ENCODE measurements around the gene RRP12.

The RRP12 gene

GRCh38 chr10:97307441-97307840, 93.7 kb downstream of the RRP12 start:
- H3K27me3 ChIP-seq (ENCODE audit: insufficient read depth, low read depth) = no peaks in the 10 kb centered on the region
- H3K4me3 ChIP-seq (IDR thresholded peaks at IDR 0.05; ENCODE audit: insufficient read depth, low read depth, low read length) = no peak overlapping the region
- no peak overlapping the region for H2AFZ ChIP-seq (ENCODE audit: low read depth)
- no peak for TF ChIP-seq CTCF (conservative IDR thresholded peaks at IDR 0.05; ENCODE audit: low read depth, low read length)
- no peak overlapping the region for H3K4me2 ChIP-seq
- no peaks in the 10 kb centered on the region for H3K36me3 ChIP-seq (ENCODE audit: insufficient read depth)
- no peak overlapping the region for H3K9ac ChIP-seq
- H3K4me1 ChIP-seq (ENCODE audit: low read depth, poor library complexity, severe bottlenecking) = no peaks in the 10 kb centered on the region
- no peak overlapping the region for H3K27ac ChIP-seq
- H3K79me2 ChIP-seq (ENCODE audit: insufficient read depth, low read depth) = no peaks in the 10 kb centered on the region
- no peaks in the 10 kb centered on the region for H4K20me1 ChIP-seq (ENCODE audit: insufficient read depth)
